WTC11 (cell line): ENCODE measurements around the gene TMEM98. TPM values are rescaled to one million over a fixed set of nuclear protein-coding genes. Genes with fewer than 3 reads are reported as not detected.
"Not testable (repeated sequence)": the region's sequence is repeated elsewhere in the genome, so short reads cannot be mapped to it uniquely, and the experiment has no call there.

Source experiments
- ATAC-seq: fragments of 200-7000 bp; cut with Tn5 transposase; 2 replicates; pipeline ENCODE4 v1.10.0; 2021; ENCODE audit warnings: mild to moderate bottlenecking, moderate library complexity
- CTCF ChIA-PET: fragments of 300-600 bp; sonication (Branson Sonifier 250); formaldehyde crosslinking; loops from one replicate; lab custom pipeline; 2021; ENCODE audit warnings: antibody characterized with exemption; lab: Charles Lee
- POLR2A ChIA-PET: fragments of 350-600 bp; sonication (Branson Sonifier 250); formaldehyde crosslinking; loops from one replicate; lab custom pipeline; 2021; ENCODE audit warnings: antibody characterized with exemption; lab: Charles Lee
- DNase-seq: peaks from one replicate; pipeline ENCODE4 v3.0.0; 2021; ENCODE audit warnings: low spot score
- H3K27ac Mint-ChIP-seq: 2 replicates; pipeline ENCODE4 v1.8.0; 2021; ENCODE audit warnings: mixed read lengths
- H3K27me3 Mint-ChIP-seq: 2 replicates; pipeline ENCODE4 v1.8.0; 2021; ENCODE audit warnings: low read depth, mild to moderate bottlenecking, moderate library complexity, mixed read lengths
- H3K36me3 Mint-ChIP-seq: 2 replicates; pipeline ENCODE4 v1.8.0; 2021; ENCODE audit warnings: mixed read lengths
- H3K4me1 Mint-ChIP-seq: 2 replicates; pipeline ENCODE4 v1.8.0; 2022; ENCODE audit warnings: mixed read lengths
- H3K4me3 Mint-ChIP-seq: 2 replicates; pipeline ENCODE4 v1.8.0; 2021; ENCODE audit warnings: mild to moderate bottlenecking, moderate library complexity, mixed read lengths
- H3K9me3 Mint-ChIP-seq: 2 replicates; pipeline ENCODE4 v1.8.0; 2021; ENCODE audit warnings: mixed read lengths
- AFF4 ChIP-seq: sonication (generic); formaldehyde crosslinking; IDR thresholded peaks from 2 replicates; pipeline ENCODE4 v1.8.1; 2023; ENCODE audit warnings: mild to moderate bottlenecking, missing genetic modification reagents, borderline replicate concordance
- AR ChIP-seq: fragments of 250-450 bp; sonication (Bioruptor Pico); IDR thresholded peaks from 2 replicates; pipeline ENCODE4 v1.9.0; 2021; ENCODE audit warnings: mild to moderate bottlenecking
- FOXJ3 ChIP-seq: sonication (generic); formaldehyde crosslinking; IDR thresholded peaks from 2 replicates; pipeline ENCODE4 v1.9.0; 2021; ENCODE audit warnings: missing genetic modification reagents, mild to moderate bottlenecking, borderline replicate concordance
- FOXK1 ChIP-seq: sonication (generic); formaldehyde crosslinking; IDR thresholded peaks from 2 replicates; pipeline ENCODE4 v1.8.0; 2022; ENCODE audit warnings: mild to moderate bottlenecking, moderate library complexity, missing genetic modification reagents
- JAZF1 ChIP-seq: fragments of 250-450 bp; sonication (Bioruptor Pico); IDR thresholded peaks from 2 replicates; pipeline ENCODE4 v1.9.0; 2021; ENCODE audit warnings: moderate library complexity, mild to moderate bottlenecking, inconsistent platforms
- MYBL2 ChIP-seq: sonication (generic); formaldehyde crosslinking; IDR thresholded peaks from 2 replicates; pipeline ENCODE4 v1.8.1; 2023; ENCODE audit warnings: mild to moderate bottlenecking, moderate library complexity, missing genetic modification reagents
- RELA ChIP-seq: sonication (generic); formaldehyde crosslinking; IDR thresholded peaks from 2 replicates; pipeline ENCODE4 v1.8.1; 2022; ENCODE audit warnings: missing genetic modification reagents, mild to moderate bottlenecking, borderline replicate concordance
- RORB ChIP-seq: fragments of 250-450 bp; sonication (Bioruptor Pico); IDR thresholded peaks from 2 replicates; pipeline ENCODE4 v1.9.0; 2021; ENCODE audit warnings: mild to moderate bottlenecking
- TCF7 ChIP-seq: sonication (generic); formaldehyde crosslinking; IDR thresholded peaks from 2 replicates; pipeline ENCODE4 v1.8.0; 2022; ENCODE audit warnings: mild to moderate bottlenecking, low read depth, missing genetic modification reagents, moderate library complexity
- total RNA-seq: library from RNA; stranded (reverse); gene quantifications from 3 replicates; pipeline ENCODE4 v1.2.3, GENCODE V29; 2021
- TF ChIP-seq, protein P1 (sequence below): sonication (generic); formaldehyde crosslinking; IDR thresholded peaks from 2 replicates; pipeline ENCODE4 v1.8.1; 2022; ENCODE audit warnings: low read depth, mild to moderate bottlenecking, moderate library complexity, missing genetic modification reagents, borderline replicate concordance
- TF ChIP-seq, protein P2 (sequence below): fragments of 250-450 bp; sonication (Bioruptor Pico); IDR thresholded peaks from 2 replicates; pipeline ENCODE4 v1.9.0; 2021; ENCODE audit warnings: mild to moderate bottlenecking
- TF ChIP-seq, protein P3 (sequence below): sonication (generic); formaldehyde crosslinking; IDR thresholded peaks from 2 replicates; pipeline ENCODE4 v1.8.0; 2023; ENCODE audit warnings: missing genetic modification reagents

Gene TMEM98
- total RNA-seq, 1 experiment from 2014 or later = 70.3 TPM

- H3K9me3 Mint-ChIP-seq = no peaks in the 10 kb centered on the region
- DNase-seq = no peak
- TF ChIP-seq, protein P1, sequence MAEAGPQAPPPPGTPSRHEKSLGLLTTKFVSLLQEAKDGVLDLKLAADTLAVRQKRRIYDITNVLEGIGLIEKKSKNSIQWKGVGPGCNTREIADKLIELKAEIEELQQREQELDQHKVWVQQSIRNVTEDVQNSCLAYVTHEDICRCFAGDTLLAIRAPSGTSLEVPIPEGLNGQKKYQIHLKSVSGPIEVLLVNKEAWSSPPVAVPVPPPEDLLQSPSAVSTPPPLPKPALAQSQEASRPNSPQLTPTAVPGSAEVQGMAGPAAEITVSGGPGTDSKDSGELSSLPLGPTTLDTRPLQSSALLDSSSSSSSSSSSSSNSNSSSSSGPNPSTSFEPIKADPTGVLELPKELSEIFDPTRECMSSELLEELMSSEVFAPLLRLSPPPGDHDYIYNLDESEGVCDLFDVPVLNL (CRISPR knock-in tag) = no peak
- no peak for TF ChIP-seq FOXK1 (CRISPR knock-in tag)
- TF ChIP-seq, protein P2, sequence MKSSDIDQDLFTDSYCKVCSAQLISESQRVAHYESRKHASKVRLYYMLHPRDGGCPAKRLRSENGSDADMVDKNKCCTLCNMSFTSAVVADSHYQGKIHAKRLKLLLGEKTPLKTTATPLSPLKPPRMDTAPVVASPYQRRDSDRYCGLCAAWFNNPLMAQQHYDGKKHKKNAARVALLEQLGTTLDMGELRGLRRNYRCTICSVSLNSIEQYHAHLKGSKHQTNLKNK (CRISPR knock-in tag) = no peak
- TF ChIP-seq, all 79 proteins: peak for 0
- POLR2A ChIA-PET = no interaction called here
- Mint-ChIP-seq H3K36me3 (no peaks in the 10 kb centered on the region), H3K4me3 (no peak overlapping the region), H3K4me1 (peaks cover 7% of the 10 kb centered on the region), H3K27me3 (peaks cover 3% of the 10 kb centered on the region; the same call in 1 of the 2 replicates), H3K27ac (no peak overlapping the region)
- CTCF ChIA-PET = no interaction called here
- ATAC-seq = no peak
Measured at GRCh38 chr17:32949181-32949580, 21.2 kb downstream of the TMEM98 start.

DNA sequence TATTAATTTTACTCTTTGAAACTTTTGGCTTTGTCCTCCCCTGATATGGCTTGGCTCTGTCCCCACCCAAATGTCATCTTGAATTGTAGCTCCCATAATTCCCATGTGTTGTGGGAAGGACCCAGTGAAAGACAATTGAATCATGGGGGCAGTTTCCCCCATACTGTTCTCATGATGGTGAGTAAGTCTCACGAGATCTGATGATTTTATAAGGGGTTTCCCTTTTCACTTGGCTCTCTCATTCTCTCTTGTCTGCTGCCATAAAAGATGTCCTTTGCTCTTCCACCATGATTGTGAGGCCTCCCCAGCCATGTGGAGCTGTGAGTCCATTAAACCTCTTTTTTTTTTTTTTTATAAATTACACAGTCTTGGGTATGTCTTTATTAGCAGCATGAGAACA is 24.5 kb downstream of the TMEM98 start:
- POLR2A ChIA-PET = interaction anchor here (0.6 kb wide), 1 partner anchor 825 kb away, joined by 9 read pairs; no protein-coding TSS in a partner anchor
- not testable (repeated sequence) for DNase-seq, ATAC-seq, H3K27ac Mint-ChIP-seq, H3K27me3 Mint-ChIP-seq, H3K9me3 Mint-ChIP-seq, H3K4me3 Mint-ChIP-seq, H3K4me1 Mint-ChIP-seq, H3K36me3 Mint-ChIP-seq
- CTCF ChIA-PET = interaction anchor here (1.2 to 2.2 kb wide), 3 partner anchors 11 to 75 kb away, joined by 3 to 9 read pairs (median 6); partner anchors contain the start of gene MYO1D

- H3K9me3 Mint-ChIP-seq = no peaks in the 10 kb centered on the region
Measured at GRCh38 chr17:32953045-32953444, 25.1 kb downstream of the TMEM98 start.

More at GRCh38 chr17:32953045-32953444, 25.1 kb downstream of the TMEM98 start:
- H3K27ac Mint-ChIP-seq = no peak overlapping the region
- H3K4me1 Mint-ChIP-seq = peaks cover 7% of the 10 kb centered on the region
- CTCF ChIA-PET = interaction anchor here (0.8 to 2.2 kb wide), 2 partner anchors 12 kb away, joined by 4 to 9 read pairs; no protein-coding TSS in a partner anchor
- ATAC-seq = no peak
- H3K27me3 Mint-ChIP-seq = no peaks in the 10 kb centered on the region
- no peaks in the 10 kb centered on the region for H3K36me3 Mint-ChIP-seq
- POLR2A ChIA-PET = no interaction called here
- H3K4me3 Mint-ChIP-seq = no peak overlapping the region
- DNase-seq = no peak
- no peak for TF ChIP-seq AFF4 (CRISPR knock-in tag)
- no peak for TF ChIP-seq RORB (CRISPR knock-in tag)
- TF ChIP-seq JAZF1 (CRISPR knock-in tag) = no peak
- no peak for TF ChIP-seq MYBL2 (CRISPR knock-in tag)
- no peak for TF ChIP-seq TCF7 (CRISPR knock-in tag)
- no peak for TF ChIP-seq AR (CRISPR knock-in tag)
- TF ChIP-seq, protein P3, sequence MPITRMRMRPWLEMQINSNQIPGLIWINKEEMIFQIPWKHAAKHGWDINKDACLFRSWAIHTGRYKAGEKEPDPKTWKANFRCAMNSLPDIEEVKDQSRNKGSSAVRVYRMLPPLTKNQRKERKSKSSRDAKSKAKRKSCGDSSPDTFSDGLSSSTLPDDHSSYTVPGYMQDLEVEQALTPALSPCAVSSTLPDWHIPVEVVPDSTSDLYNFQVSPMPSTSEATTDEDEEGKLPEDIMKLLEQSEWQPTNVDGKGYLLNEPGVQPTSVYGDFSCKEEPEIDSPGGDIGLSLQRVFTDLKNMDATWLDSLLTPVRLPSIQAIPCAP (CRISPR knock-in tag) = no peak
- no peak for TF ChIP-seq RELA (CRISPR knock-in tag)
- no peak for TF ChIP-seq FOXJ3
